ENCODE measurements around the gene GPX3. TPM values are rescaled to one million over a fixed set of nuclear protein-coding genes. Genes with fewer than 3 reads are reported as not detected.
A peak's percentile ranks its signal among the peaks of the same experiment; 100 is the strongest.

GPX3 gene
- total RNA-seq, 4 donors from 2014 or later: 2,730 to 12,549 (median 7,201) TPM

DNA sequence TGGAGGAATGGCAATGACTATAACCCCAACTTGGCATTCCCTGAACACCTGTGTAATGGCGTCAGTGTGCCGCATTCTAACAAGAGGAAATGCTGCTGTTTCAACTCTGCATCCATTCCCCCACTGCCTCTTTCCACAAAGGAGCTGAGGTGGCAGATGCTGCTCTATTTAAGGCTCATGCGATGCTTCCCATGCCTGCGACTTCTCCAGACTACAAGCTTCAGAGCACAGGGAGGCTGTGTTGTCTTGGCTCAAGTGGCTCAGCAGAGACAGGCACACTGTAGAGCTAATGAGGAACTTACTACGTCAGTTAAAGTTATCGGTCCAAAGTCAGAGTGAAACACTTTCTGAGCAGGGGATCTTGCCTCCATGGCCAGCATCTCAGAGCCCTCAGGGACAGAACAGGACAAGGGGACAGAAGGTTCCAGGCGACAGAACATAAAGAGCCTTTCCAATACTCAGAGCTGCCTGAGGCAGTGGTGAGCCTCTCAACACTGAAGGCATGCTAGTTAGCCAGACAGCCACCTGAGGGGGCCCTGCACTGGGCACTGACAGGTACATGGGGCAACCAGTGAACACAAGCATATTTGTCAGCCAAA is 38.6 kb downstream of the GPX3 start:
- Histone ChIP-seq H3K36me3 (peaks cover 0 to 8% of the 10 kb centered on the region in 2 donors), H3K4me1 (peaks cover 50 to 74% of the 10 kb centered on the region in 2 donors), H3K27ac (peak overlapping the region; percentile 78 to 92 (median 91)), H3K4me3 (replicated peaks in 1 of 3) (no peak overlapping the region), H3K27me3 (no peaks in the 10 kb centered on the region), H3K9me3 (no peaks in the 10 kb centered on the region)
- TF ChIP-seq, protein P1, sequence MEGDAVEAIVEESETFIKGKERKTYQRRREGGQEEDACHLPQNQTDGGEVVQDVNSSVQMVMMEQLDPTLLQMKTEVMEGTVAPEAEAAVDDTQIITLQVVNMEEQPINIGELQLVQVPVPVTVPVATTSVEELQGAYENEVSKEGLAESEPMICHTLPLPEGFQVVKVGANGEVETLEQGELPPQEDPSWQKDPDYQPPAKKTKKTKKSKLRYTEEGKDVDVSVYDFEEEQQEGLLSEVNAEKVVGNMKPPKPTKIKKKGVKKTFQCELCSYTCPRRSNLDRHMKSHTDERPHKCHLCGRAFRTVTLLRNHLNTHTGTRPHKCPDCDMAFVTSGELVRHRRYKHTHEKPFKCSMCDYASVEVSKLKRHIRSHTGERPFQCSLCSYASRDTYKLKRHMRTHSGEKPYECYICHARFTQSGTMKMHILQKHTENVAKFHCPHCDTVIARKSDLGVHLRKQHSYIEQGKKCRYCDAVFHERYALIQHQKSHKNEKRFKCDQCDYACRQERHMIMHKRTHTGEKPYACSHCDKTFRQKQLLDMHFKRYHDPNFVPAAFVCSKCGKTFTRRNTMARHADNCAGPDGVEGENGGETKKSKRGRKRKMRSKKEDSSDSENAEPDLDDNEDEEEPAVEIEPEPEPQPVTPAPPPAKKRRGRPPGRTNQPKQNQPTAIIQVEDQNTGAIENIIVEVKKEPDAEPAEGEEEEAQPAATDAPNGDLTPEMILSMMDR (IDR thresholded peaks at IDR 0.05): peak in 2 of 6 experiments; percentile 10 to 16
- peak in 1 of 2 donors; percentile 70 for TF ChIP-seq POLR2A (IDR thresholded peaks at IDR 0.05)
- intact Hi-C loops (cut with DNase I): no loop called here
- peak; percentile 90 to 92 for DNase-seq
- 38 to 45% methylated on average over 7 of the region's 7 CpGs for WGBS, 2 donors

DNA sequence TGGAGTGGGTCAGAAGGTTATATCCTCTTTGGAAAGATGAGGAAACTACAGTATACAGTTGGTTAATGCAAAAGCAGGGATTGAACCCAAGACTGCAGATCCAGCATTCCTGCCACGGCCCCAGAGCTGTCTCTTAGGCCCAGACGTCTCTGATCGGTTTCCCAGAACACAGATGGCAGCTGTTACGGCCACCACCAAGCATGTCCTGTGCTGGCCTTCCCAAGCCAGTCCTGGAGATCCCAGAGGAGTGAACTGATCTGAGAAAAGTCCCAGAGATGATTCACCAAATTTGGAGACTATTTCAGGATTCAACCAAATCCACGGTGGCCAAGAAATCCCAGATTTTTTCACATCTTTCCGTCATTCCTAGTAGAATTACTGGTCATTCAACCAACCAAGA is 40.4 kb downstream of the GPX3 start:
- peaks cover 0 to 8% of the 10 kb centered on the region in 2 donors for H3K36me3 ChIP-seq
- no peak overlapping the region for H3K4me3 ChIP-seq (replicated peaks in 1 of 3)
- peaks cover 44 to 70% of the 10 kb centered on the region in 2 donors for H3K4me1 ChIP-seq
- no peak for TF ChIP-seq POLR2A (IDR thresholded peaks at IDR 0.05)
- no peak for DNase-seq
- WGBS, 2 donors: 78 to 79% methylated on average over 6 of the region's 6 CpGs
- H3K9me3 ChIP-seq: no peaks in the 10 kb centered on the region
- intact Hi-C loops (cut with DNase I): loop anchor here (5.0 kb wide), 1 partner anchor 192 kb away; the partner anchor contains the start of gene GM2A
- H3K27ac ChIP-seq: peak overlapping the region; percentile 78 to 92 (median 91)
- no peaks in the 10 kb centered on the region for H3K27me3 ChIP-seq

DNA sequence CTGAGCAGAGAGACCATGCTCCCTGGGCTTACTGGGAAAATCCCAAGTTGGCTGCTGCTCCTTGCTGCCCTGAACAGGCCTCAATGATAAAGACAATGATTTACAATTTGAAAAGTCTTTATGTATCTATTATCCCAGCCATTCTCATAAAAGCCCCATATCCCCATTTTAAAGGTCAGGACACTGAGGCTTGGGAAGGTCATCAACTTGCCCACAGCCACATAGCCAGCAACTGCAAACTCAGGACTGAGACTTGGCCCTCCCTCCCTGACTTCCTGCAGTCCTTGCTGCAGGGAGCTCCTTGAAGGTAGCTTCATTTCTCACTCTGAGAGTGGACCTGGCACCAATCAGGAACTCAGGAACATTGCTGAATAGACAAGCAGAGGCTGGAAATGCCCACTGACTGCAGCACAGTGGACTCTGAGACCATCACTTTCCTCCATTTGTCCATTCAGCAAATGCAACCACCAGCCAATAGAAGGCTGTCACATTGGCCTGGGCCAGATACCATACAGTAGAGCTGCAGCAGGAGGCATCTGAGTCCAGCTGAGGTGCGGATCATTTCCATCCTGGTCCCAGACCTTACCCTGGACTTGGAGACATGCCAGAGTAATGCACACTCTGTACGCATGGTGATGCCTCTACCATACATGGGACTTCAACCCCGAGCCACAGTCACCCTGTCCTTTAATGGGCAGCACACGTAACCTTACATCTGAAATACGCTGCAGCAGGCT is 42.2 kb downstream of the GPX3 start:
- Histone ChIP-seq H3K27ac (peak overlapping the region in 2 of 3 donors; percentile 67 to 78), H3K9me3 (no peaks in the 10 kb centered on the region), H3K36me3 (peaks cover 0 to 8% of the 10 kb centered on the region in 2 donors), H3K27me3 (no peaks in the 10 kb centered on the region), H3K4me3 (replicated peaks in 1 of 3) (no peak overlapping the region), H3K4me1 (peaks cover 43 to 76% of the 10 kb centered on the region in 2 donors)
- 83 to 99% methylated on average over 4 to 5 of the region's 5 CpGs for whole genome bisulfite sequencing, 2 donors
- intact Hi-C loops (cut with DNase I): loop anchor here (5.0 kb wide), 1 partner anchor 190 kb away; the partner anchor contains the start of gene GM2A
- no peak for DNase-seq
- no peak for TF ChIP-seq POLR2A (IDR thresholded peaks at IDR 0.05)
- TF ChIP-seq, protein P1 (IDR thresholded peaks at IDR 0.05): no peak

DNA sequence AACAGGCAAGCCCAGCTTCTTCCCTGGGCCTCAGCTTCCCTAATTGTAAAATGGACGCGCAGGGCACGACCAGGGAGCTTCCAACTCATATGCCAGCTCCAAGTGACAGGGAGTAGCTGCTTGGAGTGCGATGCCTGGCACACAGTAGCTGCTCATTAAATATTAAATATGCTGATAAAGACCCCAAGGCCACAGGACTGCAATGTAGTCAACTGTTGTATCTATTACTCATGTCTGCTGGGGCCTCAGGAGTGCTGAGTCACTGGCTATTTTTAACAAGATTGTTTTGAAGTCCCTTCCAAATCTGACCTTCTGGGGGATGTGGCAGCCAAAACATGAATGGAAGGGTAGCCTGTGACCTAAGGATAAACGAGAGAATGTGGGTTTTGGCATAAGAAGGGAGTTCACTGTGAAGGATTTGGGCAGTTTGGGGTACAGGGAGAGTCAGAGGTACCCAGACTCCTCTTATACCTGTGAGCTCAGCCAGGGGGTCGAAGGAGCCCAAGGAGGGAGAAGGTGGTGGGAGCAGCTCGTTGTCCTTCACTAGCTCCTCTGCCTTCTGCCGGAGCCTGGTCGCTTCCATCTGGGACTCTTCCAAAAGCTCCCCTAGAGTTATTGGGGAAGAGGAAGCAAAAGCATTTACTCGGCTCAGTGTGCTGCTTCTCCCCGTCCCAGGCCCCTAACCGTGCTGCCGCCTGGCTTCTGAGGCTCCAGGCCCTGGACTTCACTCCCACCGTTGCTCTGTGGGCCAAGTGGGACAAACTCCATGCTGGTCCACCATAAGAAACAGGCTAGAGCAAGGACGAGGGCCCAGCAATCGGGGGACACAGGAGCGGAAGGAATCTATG is 43.0 kb downstream of the GPX3 start:
- Histone ChIP-seq H3K36me3 (peaks cover 0 to 8% of the 10 kb centered on the region in 2 donors), H3K27me3 (no peaks in the 10 kb centered on the region), H3K4me1 (peaks cover 50 to 82% of the 10 kb centered on the region in 2 donors), H3K9me3 (no peaks in the 10 kb centered on the region), H3K4me3 (replicated peaks in 1 of 3) (no peak overlapping the region), H3K27ac (peak overlapping the region; percentile 47 to 78 (median 67))
- DNase-seq: no peak
- intact Hi-C loops (cut with DNase I): loop anchor here (5.0 kb wide), 1 partner anchor 189 kb away; the partner anchor contains the start of gene GM2A
- TF ChIP-seq, protein P1 (IDR thresholded peaks at IDR 0.05): no peak
- TF ChIP-seq POLR2A (IDR thresholded peaks at IDR 0.05): no peak
- WGBS, 2 donors: 64 to 77% methylated on average over 13 to 17 of the region's 17 CpGs

DNA sequence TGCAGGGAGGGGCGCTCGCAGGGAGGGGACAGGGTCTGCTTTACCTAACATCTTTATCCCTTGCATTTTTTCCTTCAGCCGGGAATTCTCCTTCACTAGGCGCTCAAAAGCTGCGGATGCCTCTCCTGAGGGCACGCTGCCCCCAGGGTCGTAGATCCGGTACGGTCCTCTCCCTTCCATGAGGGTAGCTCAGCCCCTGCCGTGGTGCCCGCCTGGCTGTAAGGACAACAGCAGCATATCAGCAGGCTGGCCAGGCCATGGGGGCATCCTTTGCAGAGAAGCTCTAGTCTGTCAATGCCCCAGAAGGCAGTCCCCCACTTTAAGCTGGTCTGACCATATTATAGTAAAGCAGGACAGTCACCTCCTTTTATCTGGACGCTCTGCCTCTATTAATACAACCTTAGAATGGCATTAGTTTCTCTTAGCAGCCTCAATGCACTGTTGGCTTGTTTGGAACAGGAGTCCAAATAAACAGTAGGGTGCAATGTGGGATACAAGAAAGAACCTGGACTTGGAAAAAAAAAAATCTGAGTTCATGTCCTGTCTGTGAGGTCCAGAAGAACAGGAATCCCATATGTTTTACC is 44.6 kb downstream of the GPX3 start:
- Histone ChIP-seq H3K27me3 (no peaks in the 10 kb centered on the region), H3K4me3 (replicated peaks in 1 of 3) (no peak overlapping the region), H3K27ac (no peak overlapping the region), H3K9me3 (no peaks in the 10 kb centered on the region), H3K4me1 (peaks cover 44 to 79% of the 10 kb centered on the region in 2 donors), H3K36me3 (peaks cover 0 to 8% of the 10 kb centered on the region in 2 donors)
- 96 to 99% methylated on average over 12 of the region's 12 CpGs for WGBS, 2 donors
- intact Hi-C loops (cut with DNase I): loop anchor here (5.0 kb wide), 1 partner anchor 187 kb away; the partner anchor contains the start of gene GM2A
- no peak for TF ChIP-seq POLR2A (IDR thresholded peaks at IDR 0.05)
- TF ChIP-seq, protein P1 (IDR thresholded peaks at IDR 0.05): no peak
- no peak for DNase-seq

Measured in thyroid gland (tissue), 4 donors.